Rectal smooth muscle tissue (tissue), 1 donor: ENCODE data around the gene CYP2S1.
A peak's percentile ranks its signal among the peaks of the same experiment; 100 is the strongest.

Experiments
- H3K27ac ChIP-seq: one replicate; pipeline ENCODE4 v1.7.0; 2013; ENCODE audit warnings: low read depth, low read length, inconsistent platforms
- H3K27me3 ChIP-seq: one replicate; pipeline ENCODE4 v1.7.0; 2013; ENCODE audit warnings: low read length; ENCODE audit not compliant: control insufficient read depth, insufficient read depth
- H3K36me3 ChIP-seq: one replicate; pipeline ENCODE4 v1.7.0; 2013; ENCODE audit warnings: low read length; ENCODE audit not compliant: control insufficient read depth, insufficient read depth
- H3K4me1 ChIP-seq: one replicate; pipeline ENCODE4 v1.7.0; 2013; ENCODE audit warnings: low read length; ENCODE audit not compliant: control insufficient read depth, insufficient read depth
- H3K4me3 ChIP-seq: one replicate; pipeline ENCODE4 v1.7.0; 2013; ENCODE audit warnings: low read length
- H3K9ac ChIP-seq: one replicate; pipeline ENCODE4 v1.7.0; 2013; ENCODE audit warnings: low read length

Gene CYP2S1

DNA sequence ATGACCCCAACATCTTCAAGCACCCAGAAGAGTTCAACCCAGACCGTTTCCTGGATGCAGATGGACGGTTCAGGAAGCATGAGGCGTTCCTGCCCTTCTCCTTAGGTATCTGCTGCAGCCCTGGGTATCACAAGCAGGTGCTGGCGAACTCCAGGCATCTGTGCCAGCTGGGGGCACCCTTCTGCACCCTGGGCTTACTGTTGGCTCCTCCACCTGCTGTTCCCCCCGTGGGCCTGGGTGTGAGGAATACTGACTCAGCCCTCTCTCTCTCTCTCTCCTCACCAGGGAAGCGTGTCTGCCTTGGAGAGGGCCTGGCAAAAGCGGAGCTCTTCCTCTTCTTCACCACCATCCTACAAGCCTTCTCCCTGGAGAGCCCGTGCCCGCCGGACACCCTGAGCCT lies 13.0 kb downstream of the CYP2S1 start:
- Histone ChIP-seq H3K27me3 (no peaks in the 10 kb centered on the region), H3K36me3 (peaks cover 2% of the 10 kb centered on the region), H3K4me3 (no peak overlapping the region), H3K9ac (no peak overlapping the region), H3K27ac (no peak overlapping the region), H3K4me1 (no peaks in the 10 kb centered on the region)

DNA sequence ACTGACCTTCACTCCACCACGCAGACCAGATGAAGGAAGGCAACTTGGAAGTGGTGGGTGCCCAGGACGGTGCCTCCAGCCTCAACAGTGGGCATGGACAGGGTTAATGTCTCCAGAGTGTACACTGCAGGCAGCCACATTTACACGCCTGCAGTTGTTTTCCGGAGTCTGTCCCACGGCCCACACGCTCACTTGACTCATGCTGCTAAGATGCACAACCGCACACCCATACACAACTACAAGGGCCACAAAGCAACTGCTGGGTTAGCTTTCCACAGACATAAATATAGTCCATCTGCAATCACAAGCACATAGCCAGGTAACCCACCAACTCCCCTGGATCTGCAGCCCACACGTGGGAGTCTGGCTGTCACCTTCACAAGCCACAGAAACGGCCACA lies 13.4 kb downstream of the CYP2S1 start:
- no peaks in the 10 kb centered on the region for H3K27me3 ChIP-seq
- H3K36me3 ChIP-seq, result no peaks in the 10 kb centered on the region
- no peak overlapping the region for H3K4me3 ChIP-seq
- no peaks in the 10 kb centered on the region for H3K4me1 ChIP-seq
- H3K9ac ChIP-seq, result no peak overlapping the region
- no peak overlapping the region for H3K27ac ChIP-seq

DNA sequence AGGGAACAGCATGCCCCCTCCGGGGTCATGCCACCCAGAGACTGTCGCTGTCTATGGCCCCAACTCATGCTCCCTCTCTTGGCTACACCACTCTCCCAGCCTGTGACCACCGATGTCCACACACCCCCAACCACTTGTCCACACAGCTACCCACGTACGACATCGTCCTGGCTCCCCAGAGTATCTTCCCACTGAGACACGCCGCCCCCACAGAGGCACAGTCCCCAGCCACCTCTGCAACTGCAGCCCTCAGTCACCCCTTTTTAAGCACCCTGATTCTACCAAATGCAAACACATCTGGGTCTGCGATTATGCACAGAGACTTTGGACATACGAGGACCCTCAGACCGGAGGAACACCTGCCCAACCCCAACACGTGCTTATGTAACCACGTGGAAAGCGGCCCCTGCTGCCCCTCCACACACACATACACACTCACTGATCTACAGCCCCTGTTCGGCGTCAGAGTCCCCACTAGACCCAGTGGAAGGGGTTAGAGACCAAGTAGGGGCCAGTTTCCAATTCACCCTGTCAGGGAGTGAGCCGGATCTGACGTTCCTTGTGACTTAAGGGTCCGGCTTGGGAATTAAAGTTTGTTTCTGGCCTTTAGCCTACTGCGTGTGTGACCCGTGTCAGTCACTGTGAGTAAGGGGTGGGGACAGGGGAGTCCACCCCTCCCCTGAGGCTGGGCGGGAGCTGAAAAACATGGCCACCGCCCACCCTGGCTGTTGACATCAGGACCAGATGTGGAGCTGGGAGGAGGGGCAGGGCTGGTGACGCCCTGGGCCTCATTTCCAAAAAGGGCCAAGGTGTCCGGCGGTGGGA lies 14.1 kb downstream of the CYP2S1 start:
- no peaks in the 10 kb centered on the region for H3K36me3 ChIP-seq
- H3K27ac ChIP-seq, result peak overlapping the region; percentile 19
- H3K4me1 ChIP-seq, result no peaks in the 10 kb centered on the region
- peak overlapping the region; percentile 15 for H3K4me3 ChIP-seq
- no peaks in the 10 kb centered on the region for H3K27me3 ChIP-seq
- H3K9ac ChIP-seq, result no peak overlapping the region

DNA sequence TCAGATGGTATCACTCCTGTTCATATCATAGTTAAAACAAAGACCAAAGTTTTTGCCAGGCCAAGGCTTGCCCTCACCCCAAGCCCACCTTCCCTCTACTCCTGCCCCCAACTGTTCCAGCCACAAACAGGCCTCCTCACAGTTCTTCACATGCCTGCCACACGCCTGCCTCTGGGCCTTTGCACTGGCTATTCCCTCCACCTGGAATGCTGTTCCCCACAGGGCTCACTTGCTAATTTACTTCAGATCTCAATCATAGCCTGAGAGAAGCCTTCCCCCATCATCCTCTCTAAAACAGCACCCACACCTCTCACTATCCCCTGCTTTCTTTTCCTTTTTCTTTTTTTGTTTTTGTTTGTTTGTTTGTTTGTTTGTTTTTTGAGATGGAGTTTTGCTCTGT lies 21.1 kb downstream of the CYP2S1 start:
- Histone ChIP-seq H3K9ac (no peak overlapping the region), H3K4me3 (no peak overlapping the region), H3K27me3 (peaks cover 2% of the 10 kb centered on the region), H3K36me3 (no peaks in the 10 kb centered on the region), H3K4me1 (peaks cover 8% of the 10 kb centered on the region), H3K27ac (no peak overlapping the region)

DNA sequence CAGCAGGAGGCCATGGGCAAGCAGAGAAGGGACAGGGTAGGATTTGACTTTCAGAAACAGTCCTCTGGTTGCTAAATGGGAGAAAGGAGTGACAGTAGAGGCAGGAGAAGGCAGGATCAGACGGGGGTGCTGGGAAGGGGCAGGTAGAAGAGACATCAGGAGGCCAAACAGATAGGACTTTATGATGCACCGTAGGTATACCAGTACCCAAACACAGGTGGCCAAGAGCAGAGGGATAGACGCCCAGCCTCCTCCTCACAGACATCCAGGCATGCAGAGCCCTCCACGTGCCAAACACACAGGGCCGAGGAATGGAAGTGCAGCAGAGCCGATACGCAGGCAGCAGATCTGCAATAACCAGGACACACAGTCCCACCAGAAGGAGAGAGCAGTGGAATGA lies 24.7 kb downstream of the CYP2S1 start:
- H3K27ac ChIP-seq, result peak overlapping the region; percentile 97
- H3K9ac ChIP-seq, result no peak overlapping the region
- H3K4me3 ChIP-seq, result peak overlapping the region; percentile 34
- peaks cover 2% of the 10 kb centered on the region for H3K27me3 ChIP-seq
- H3K36me3 ChIP-seq, result no peaks in the 10 kb centered on the region
- peaks cover 12% of the 10 kb centered on the region for H3K4me1 ChIP-seq

DNA sequence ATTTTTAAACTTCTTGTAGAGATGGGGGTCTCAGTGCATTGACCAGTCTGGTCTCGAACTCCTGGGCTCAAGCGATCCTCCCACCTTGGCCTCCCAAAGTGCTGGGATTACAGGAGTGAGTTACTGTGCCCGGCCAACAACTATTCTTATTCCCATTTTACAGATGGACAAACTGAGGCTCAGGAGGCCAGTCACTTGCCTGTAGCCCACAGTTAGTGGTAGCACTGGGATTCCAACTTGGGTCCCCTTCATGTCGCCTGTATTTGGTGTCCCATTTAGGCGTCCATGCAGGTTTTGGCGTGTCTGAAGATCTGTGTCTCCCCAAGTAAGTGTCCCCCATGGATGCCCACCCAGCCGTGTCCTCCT lies 25.2 kb downstream of the CYP2S1 start:
- Histone ChIP-seq H3K4me1 (peaks cover 14% of the 10 kb centered on the region), H3K27ac (peak overlapping the region; percentile 97), H3K27me3 (peaks cover 2% of the 10 kb centered on the region), H3K36me3 (no peaks in the 10 kb centered on the region), H3K4me3 (peak overlapping the region; percentile 60), H3K9ac (peak overlapping the region; percentile 70)

DNA sequence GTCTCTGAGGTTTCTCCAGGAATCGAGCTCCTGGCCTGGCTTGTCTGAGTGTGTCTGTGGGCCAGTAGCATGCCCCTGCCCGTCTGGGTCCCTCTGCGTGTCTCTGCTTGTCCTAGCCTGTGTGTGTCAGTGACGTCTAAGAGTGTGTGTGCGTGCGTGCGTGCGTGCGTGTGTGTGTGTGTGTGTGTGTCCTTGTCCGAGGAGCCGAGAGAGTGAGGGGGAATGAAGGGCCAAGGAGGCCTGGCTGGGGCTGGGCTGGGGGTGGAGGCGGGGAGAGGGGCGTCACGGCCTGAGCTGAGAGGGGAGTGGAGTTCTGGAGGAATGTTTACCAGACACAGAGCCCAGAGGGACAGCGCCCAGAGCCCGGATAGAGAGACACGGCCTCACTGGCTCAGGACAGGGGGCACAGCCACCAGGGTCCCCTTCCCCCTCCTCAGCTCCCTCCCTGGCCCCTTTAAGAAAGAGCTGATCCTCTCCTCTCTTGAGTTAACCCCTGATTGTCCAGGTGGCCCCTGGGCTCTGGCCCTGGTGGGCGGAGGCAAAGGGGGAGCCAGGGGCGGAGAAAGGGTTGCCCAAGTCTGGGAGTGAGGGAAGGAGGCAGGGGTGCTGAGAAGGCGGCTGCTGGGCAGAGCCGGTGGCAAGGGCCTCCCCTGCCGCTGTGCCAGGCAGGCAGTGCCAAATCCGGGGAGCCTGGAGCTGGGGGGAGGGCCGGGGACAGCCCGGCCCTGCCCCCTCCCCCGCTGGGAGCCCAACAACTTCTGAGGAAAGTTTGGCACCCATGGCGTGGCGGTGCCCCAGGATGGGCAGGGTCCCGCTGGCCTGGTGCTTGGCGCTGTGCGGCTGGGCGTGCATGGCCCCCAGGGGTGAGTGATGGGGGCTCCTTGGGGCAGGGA lies 25.8 kb downstream of the CYP2S1 start, which contains the start of gene AXL:
AXL (plus strand) TSS at position 609 of the 893 bp plus-strand sequence; CDS start at position 779, 170 bp downstream.
- Histone ChIP-seq H3K36me3 (no peaks in the 10 kb centered on the region), H3K4me1 (peaks cover 16% of the 10 kb centered on the region), H3K9ac (peak within 1 kb of the TSS; percentile 70), H3K27ac (peak within 1 kb of the TSS; percentile 97), H3K4me3 (peak within 1 kb of the TSS; percentile 60), H3K27me3 (peaks cover 2% of the 10 kb centered on the region)

DNA sequence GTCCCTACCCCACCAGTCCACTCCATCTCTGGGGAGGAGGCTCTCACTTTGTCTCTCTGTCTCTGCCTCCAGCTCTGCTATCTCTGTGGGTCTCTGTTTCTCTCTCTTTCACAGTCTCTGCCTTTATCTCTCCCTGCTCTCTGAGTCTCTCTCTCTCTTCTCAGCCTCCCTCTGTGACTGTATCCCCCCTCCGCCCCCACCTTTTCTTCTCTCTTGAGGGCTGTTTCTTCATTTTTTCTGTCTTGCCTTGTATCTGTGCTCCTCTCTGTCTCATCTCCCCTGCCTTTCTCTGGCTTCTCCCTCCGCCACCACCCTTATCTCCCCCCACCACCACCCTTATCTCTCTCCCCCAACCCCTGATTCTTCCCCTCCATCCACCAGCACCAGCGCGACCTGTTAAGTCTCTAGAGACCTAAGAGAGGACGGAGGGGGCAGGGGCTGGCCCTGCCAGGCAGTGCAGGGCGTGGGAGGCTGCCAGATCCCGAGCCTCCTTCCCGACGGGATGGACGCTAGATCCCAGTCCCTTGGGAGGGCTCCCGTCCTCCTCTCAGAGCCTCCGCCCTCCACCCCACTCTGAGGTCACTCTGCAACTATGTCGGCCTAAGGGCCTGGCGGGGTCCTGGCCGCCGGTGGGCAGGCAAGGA lies 27.0 kb downstream of the CYP2S1 start:
- peaks cover 16% of the 10 kb centered on the region for H3K4me1 ChIP-seq
- H3K27ac ChIP-seq, result peak overlapping the region; percentile 97
- H3K27me3 ChIP-seq, result peaks cover 2% of the 10 kb centered on the region
- H3K4me3 ChIP-seq, result peak overlapping the region; percentile 60
- no peaks in the 10 kb centered on the region for H3K36me3 ChIP-seq
- H3K9ac ChIP-seq, result peak overlapping the region; percentile 42

DNA sequence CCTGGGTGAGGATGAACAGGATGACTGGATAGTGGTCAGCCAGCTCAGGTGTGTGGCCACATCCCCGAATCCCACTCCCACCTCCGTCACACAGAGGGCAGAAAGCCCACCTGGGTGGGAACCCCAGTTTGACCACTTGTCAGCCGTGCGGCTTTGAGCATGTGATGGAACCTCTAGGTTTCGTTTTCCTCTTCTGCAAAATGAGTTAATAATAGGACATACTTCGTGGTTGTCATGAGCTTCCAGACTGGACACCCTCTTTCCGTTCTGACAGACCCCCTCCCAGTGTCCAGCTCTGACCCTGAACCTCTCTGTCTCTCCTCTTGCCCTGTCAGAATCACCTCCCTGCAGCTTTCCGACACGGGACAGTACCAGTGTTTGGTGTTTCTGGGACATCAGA lies 27.8 kb downstream of the CYP2S1 start:
- Histone ChIP-seq H3K9ac (no peak overlapping the region), H3K4me3 (peak overlapping the region; percentile 60), H3K4me1 (peaks cover 16% of the 10 kb centered on the region), H3K27ac (peak overlapping the region; percentile 97), H3K27me3 (peaks cover 2% of the 10 kb centered on the region), H3K36me3 (no peaks in the 10 kb centered on the region)

DNA sequence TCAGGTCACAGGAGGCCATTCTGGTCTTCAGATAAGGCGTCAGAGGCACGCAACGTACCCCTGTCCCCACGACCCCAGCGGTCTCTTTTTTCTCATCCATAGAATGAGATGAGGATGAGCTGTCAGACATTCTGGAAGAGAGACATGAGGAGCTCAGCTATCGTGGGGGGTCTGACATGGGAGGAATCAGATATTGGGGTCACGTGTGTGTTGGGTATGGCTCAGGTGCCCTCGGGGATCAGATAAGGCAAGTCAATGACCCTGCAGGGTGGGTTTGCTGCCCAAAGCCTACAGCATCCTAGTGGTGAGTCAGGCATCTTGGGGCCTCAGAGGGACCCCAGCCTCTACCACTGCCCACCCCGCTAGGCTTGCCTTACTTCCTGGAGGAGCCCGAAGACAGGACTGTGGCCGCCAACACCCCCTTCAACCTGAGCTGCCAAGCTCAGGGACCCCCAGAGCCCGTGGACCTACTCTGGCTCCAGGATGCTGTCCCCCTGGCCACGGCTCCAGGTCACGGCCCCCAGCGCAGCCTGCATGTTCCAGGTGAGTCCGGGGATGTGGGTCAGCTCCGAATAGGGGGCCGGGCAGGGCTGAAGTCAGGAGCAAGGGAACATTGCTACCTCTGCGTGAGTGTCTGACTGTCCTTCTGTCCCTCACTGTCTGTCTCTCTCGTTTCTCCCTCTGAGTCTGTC lies 28.6 kb downstream of the CYP2S1 start:
- Histone ChIP-seq H3K27ac (no peak overlapping the region), H3K9ac (no peak overlapping the region), H3K4me1 (peaks cover 18% of the 10 kb centered on the region), H3K36me3 (no peaks in the 10 kb centered on the region), H3K4me3 (no peak overlapping the region), H3K27me3 (peaks cover 2% of the 10 kb centered on the region)

DNA sequence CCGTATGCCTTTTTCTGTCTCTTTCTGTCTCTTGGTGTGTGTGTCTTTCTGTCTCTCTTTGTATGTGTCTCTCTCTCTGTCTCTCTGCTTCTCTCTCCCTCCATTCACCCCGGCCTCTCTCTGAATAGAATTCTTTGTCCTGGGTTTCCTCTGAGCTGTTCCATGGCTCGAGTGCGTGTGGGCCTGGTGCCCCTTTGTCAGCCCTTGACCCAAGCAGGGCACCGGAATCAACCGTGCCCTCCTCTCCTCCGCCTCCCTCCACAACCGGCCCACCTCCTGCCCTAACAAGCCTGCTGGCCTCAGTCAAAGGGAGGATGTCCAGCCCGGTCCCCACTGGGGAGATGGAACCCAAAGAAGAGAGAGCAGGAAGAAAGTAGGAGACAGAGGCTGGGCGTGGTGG lies 29.2 kb downstream of the CYP2S1 start:
- Histone ChIP-seq H3K4me1 (peaks cover 22% of the 10 kb centered on the region), H3K27ac (no peak overlapping the region), H3K36me3 (no peaks in the 10 kb centered on the region), H3K9ac (no peak overlapping the region), H3K4me3 (no peak overlapping the region), H3K27me3 (peaks cover 2% of the 10 kb centered on the region)
